A549 (cell line): Measurements from ENCODE around the gene ACSS3. TPM values are rescaled to one million over a fixed set of nuclear protein-coding genes. Genes with fewer than 3 reads are reported as not detected.

Source experiments
- ATAC-seq, 2 experiments: fragments of 200-7000 bp in 1 of 2; fragments of >200 bp in 1 of 2; cut with Nextera tagmentation in 1 of 2; cut with Tn5 transposase in 1 of 2; 3 replicates each; pipeline versions ENCODE4 v1.8.0 to v1.9.1; 2018 to 2020; ENCODE audit warnings: mild to moderate bottlenecking in 1 of 2, moderate library complexity in 1 of 2
- CTCF ChIA-PET: fragments of 300-600 bp; sonication (Branson Sonifier 250); formaldehyde crosslinking; extraction: SDS; loops from one replicate; lab custom pipeline; 2021; ENCODE audit warnings: antibody characterized with exemption, inconsistent platforms; lab: Yijun Ruan, JAX
- POLR2A ChIA-PET: fragments of 350-600 bp; formaldehyde crosslinking; extraction: SDS; loops from one replicate; lab custom pipeline; 2021; ENCODE audit warnings: antibody characterized with exemption, inconsistent platforms; lab: Yijun Ruan, JAX
- DNase-seq, 2 experiments: peaks; one replicate each; pipeline versions ENCODE4 v3.0.0 to v3.0.0-alpha.2; 2011 to 2016; ENCODE audit warnings: low read depth in 1 of 2, low spot score in 1 of 2
- FAIRE-seq: peaks from 2 replicates; lab custom pipeline; 2011; peaks lifted over from hg19 to GRCh38; lab: Jason Lieb, UNC
- H3K27ac ChIP-seq, 2 experiments: fragments of >200 bp; sonication (Bioruptor Twin); formaldehyde crosslinking; 3 replicates each; pipeline ENCODE4 v1.5.1; 2016 to 2017
- H3K4me1 ChIP-seq: fragments of >200 bp; sonication (Bioruptor Twin); formaldehyde crosslinking; 3 replicates; pipeline ENCODE4 v1.6.1; 2016
- H3K4me2 ChIP-seq: fragments of >200 bp; sonication (Bioruptor Twin); formaldehyde crosslinking; 3 replicates; pipeline ENCODE4 v1.6.1; 2016
- H3K4me3 ChIP-seq: fragments of >200 bp; sonication (Bioruptor Twin); formaldehyde crosslinking; 3 replicates; pipeline ENCODE4 v1.5.1; 2016
- H3K9me3 ChIP-seq: fragments of >200 bp; sonication (Bioruptor Twin); formaldehyde crosslinking; 3 replicates; pipeline ENCODE4 v1.6.1; 2016
- ATOH8 ChIP-seq: fragments of 250-450 bp; sonication (Bioruptor Pico); IDR thresholded peaks from 2 replicates; pipeline ENCODE4 v1.5.0; 2020; ENCODE audit warnings: low read depth, mild to moderate bottlenecking, moderate library complexity
- BHLHE40 ChIP-seq: IDR thresholded peaks from 2 replicates; pipeline ENCODE4 v1.6.1; 2012; ENCODE audit warnings: low read depth, low read length, inconsistent platforms
- CBX2 ChIP-seq: fragments of 200-600 bp; sonication (generic); IDR thresholded peaks from 2 replicates; pipeline ENCODE4 v1.6.1; 2016; ENCODE audit warnings: low read depth, mild to moderate bottlenecking, borderline replicate concordance
- CEBPB ChIP-seq, 2 experiments: fragments of >200 bp in 1 of 2; sonication (Bioruptor Twin) in 1 of 2; formaldehyde crosslinking in 1 of 2; IDR thresholded peaks; 2 replicates each; pipeline ENCODE4 v1.6.1; 2012 to 2016
- CHD2 ChIP-seq: fragments of 150-350 bp; IDR thresholded peaks from 2 replicates; pipeline ENCODE4 v1.6.1; 2014; ENCODE audit warnings: low read length; ENCODE audit not compliant: partially characterized antibody
- CTCF ChIP-seq: fragments of >200 bp; sonication (Bioruptor Twin); formaldehyde crosslinking; IDR thresholded peaks from 3 replicates; pipeline ENCODE4 v1.5.1; 2016
- E2F6 ChIP-seq: IDR thresholded peaks from 2 replicates; pipeline ENCODE4 v1.6.1; 2012; ENCODE audit warnings: low read depth, borderline replicate concordance
- EHMT2 ChIP-seq: fragments of 200-600 bp; sonication (generic); IDR thresholded peaks from 2 replicates; pipeline ENCODE4 v1.6.1; 2016; ENCODE audit warnings: antibody characterized with exemption, low read depth, mild to moderate bottlenecking, moderate library complexity
- ESRRA ChIP-seq: fragments of 150-350 bp; IDR thresholded peaks from 2 replicates; pipeline ENCODE4 v1.6.1; 2014; ENCODE audit warnings: mild to moderate bottlenecking, low read length, borderline replicate concordance
- FOXS1 ChIP-seq: fragments of 250-450 bp; sonication (Bioruptor Pico); IDR thresholded peaks from 2 replicates; pipeline ENCODE4 v1.5.0; 2020; ENCODE audit warnings: mild to moderate bottlenecking, moderate library complexity
- GATA3 ChIP-seq: IDR thresholded peaks from 2 replicates; pipeline ENCODE4 v1.6.1; 2012; ENCODE audit warnings: borderline replicate concordance
- HES2 ChIP-seq: fragments of >200 bp; sonication (Bioruptor Twin); formaldehyde crosslinking; IDR thresholded peaks from 2 replicates; pipeline ENCODE4 v1.6.1; 2016
- HEYL ChIP-seq: fragments of 250-450 bp; sonication (Bioruptor Pico); IDR thresholded peaks from 2 replicates; pipeline ENCODE4 v1.8.0; 2021; ENCODE audit warnings: mild to moderate bottlenecking, moderate library complexity
- HOXA7 ChIP-seq: fragments of 250-450 bp; sonication (Bioruptor Pico); IDR thresholded peaks from 2 replicates; pipeline ENCODE4 v1.5.0; 2020; ENCODE audit warnings: mild to moderate bottlenecking, moderate library complexity
- HOXB13 ChIP-seq: fragments of 250-450 bp; sonication (Bioruptor Pico); IDR thresholded peaks from 2 replicates; pipeline ENCODE4 v1.5.0; 2020; ENCODE audit warnings: low read depth, mild to moderate bottlenecking, moderate library complexity
- HOXB5 ChIP-seq: fragments of 250-450 bp; sonication (Bioruptor Pico); IDR thresholded peaks from 2 replicates; pipeline ENCODE4 v1.5.0; 2020; ENCODE audit warnings: mild to moderate bottlenecking, moderate library complexity
- JUNB ChIP-seq: fragments of >200 bp; sonication (Bioruptor Twin); formaldehyde crosslinking; IDR thresholded peaks from 2 replicates; pipeline ENCODE4 v1.6.1; 2016
- KDM5A ChIP-seq: fragments of 200-600 bp; sonication (generic); IDR thresholded peaks from 2 replicates; pipeline ENCODE4 v1.6.1; 2016; ENCODE audit warnings: antibody characterized with exemption, mild to moderate bottlenecking
- MAZ ChIP-seq: fragments of 150-350 bp; IDR thresholded peaks from 2 replicates; pipeline ENCODE4 v1.6.1; 2014; ENCODE audit warnings: antibody characterized with exemption, low read depth, low read length, borderline replicate concordance
- NFE2L2 ChIP-seq: fragments of 150-350 bp; conservative IDR thresholded peaks from 2 replicates; pipeline ENCODE4 v1.6.1; 2014; ENCODE audit warnings: low read length
- NPAS2 ChIP-seq: fragments of 250-450 bp; sonication (Bioruptor Pico); IDR thresholded peaks from 2 replicates; pipeline ENCODE4 v1.8.0; 2022; ENCODE audit warnings: mild to moderate bottlenecking, moderate library complexity, borderline replicate concordance
- POLR2A ChIP-seq: IDR thresholded peaks from 2 replicates; pipeline ENCODE4 v1.6.1; 2012; ENCODE audit warnings: mild to moderate bottlenecking, low read length
- RAD21 ChIP-seq, 2 experiments: fragments of >200 bp in 1 of 2; sonication (Bioruptor Twin) in 1 of 2; formaldehyde crosslinking in 1 of 2; IDR thresholded peaks in 1 of 2; conservative IDR thresholded peaks in 1 of 2; 2 replicates in 1 of 2; 3 replicates in 1 of 2; pipeline ENCODE4 v1.6.1; 2012 to 2018; ENCODE audit warnings: inconsistent platforms in 1 of 2
- RARB ChIP-seq: fragments of 250-450 bp; sonication (Bioruptor Pico); IDR thresholded peaks from 2 replicates; pipeline ENCODE4 v1.8.0; 2021; ENCODE audit warnings: mild to moderate bottlenecking, moderate library complexity
- RCOR1 ChIP-seq: fragments of 150-350 bp; IDR thresholded peaks from 2 replicates; pipeline ENCODE4 v1.6.1; 2014; ENCODE audit warnings: antibody characterized with exemption, low read length, low read depth
- REST ChIP-seq: fragments of 200-600 bp; sonication (generic); IDR thresholded peaks from 2 replicates; pipeline ENCODE4 v1.6.1; 2016; ENCODE audit warnings: antibody characterized with exemption, mild to moderate bottlenecking, moderate library complexity
- RFX5 ChIP-seq: fragments of 450-650 bp; IDR thresholded peaks from 2 replicates; pipeline ENCODE4 v1.7.1; 2014; ENCODE audit warnings: antibody characterized with exemption, mild to moderate bottlenecking, moderate library complexity
- RNF2 ChIP-seq: fragments of 200-600 bp; sonication (generic); IDR thresholded peaks from 2 replicates; pipeline ENCODE4 v1.6.1; 2016; ENCODE audit warnings: low read depth, mild to moderate bottlenecking, antibody characterized with exemption, moderate library complexity, borderline replicate concordance
- TP53 ChIP-seq: fragments of 250-450 bp; sonication (Bioruptor Pico); IDR thresholded peaks from 2 replicates; pipeline ENCODE4 v1.5.0; 2021; ENCODE audit warnings: mild to moderate bottlenecking, moderate library complexity
- ZC3H11A ChIP-seq: fragments of 450-650 bp; IDR thresholded peaks from 2 replicates; pipeline ENCODE4 v1.6.1; 2014; ENCODE audit warnings: antibody characterized with exemption, mild to moderate bottlenecking
- WGBS: methylation state at CpG from one replicate; pipeline ENCODE4 v1.1.6; 2017; ENCODE audit errors: missing lambda C conversion rate; 5-methylcytosine and 5-hydroxymethylcytosine counted together
- polyA plus RNA-seq, 4 experiments: library from polyadenylated mRNA; depleted of rRNA in 3 of 4; stranded (reverse); fragments of >200 nt; fragmentation: RNase III in 1 of 4; extraction: RNeasy Plus Mini Kit Qiagen cat#74134 plus additional on column Dnase treatment in 1 of 4; gene quantifications; 2 replicates in 3 of 4; 3 replicates in 1 of 4; pipeline ENCODE4 v1.2.3, GENCODE V29; 2011 to 2017

The ACSS3 gene
- polyA plus RNA-seq, 2 of the 4 experiments (the other 2 are of a cell fraction): 0.06 to 0.34 TPM

- Histone ChIP-seq H3K27ac (no peak overlapping the region), H3K4me1 (no peaks in the 10 kb centered on the region), H3K9me3 (no peaks in the 10 kb centered on the region), H3K4me3 (no peak overlapping the region), H3K4me2 (no peak overlapping the region)
- no peak for DNase-seq
- no peak for TF ChIP-seq KDM5A
- no peak for TF ChIP-seq RCOR1
- no peak for TF ChIP-seq NPAS2
- TF ChIP-seq MAZ: no peak
- no peak for TF ChIP-seq CTCF
- TF ChIP-seq CHD2: no peak
- TF ChIP-seq ZC3H11A: no peak
- TF ChIP-seq REST: no peak
- TF ChIP-seq ESRRA: no peak
- TF ChIP-seq HES2: no peak
- TF ChIP-seq CEBPB (IDR thresholded peaks at IDR 0.05): no peak
- no peak for TF ChIP-seq NFE2L2
- TF ChIP-seq POLR2A: no peak
- no peak for TF ChIP-seq RARB (CRISPR knock-in tag)
- no peak for TF ChIP-seq EHMT2
- no peak for TF ChIP-seq HOXB13 (CRISPR knock-in tag)
- TF ChIP-seq ATOH8: no peak
- no peak for TF ChIP-seq GATA3
- TF ChIP-seq FOXS1 (CRISPR knock-in tag): no peak
- TF ChIP-seq RFX5: no peak
- FAIRE-seq: no peak
- ATAC-seq: no peak
- 20% methylated on average over 3 of the region's 3 CpGs for WGBS
- ChIA-PET CTCF (no interaction called here), POLR2A (no interaction called here)
Measured at GRCh38 chr12:81092053-81092452, 14.2 kb downstream of the ACSS3 start.

GRCh38 chr12:81094718-81095360 lies 17.0 kb downstream of the ACSS3 start:
- CTCF ChIA-PET: interaction anchor here (0.8 kb wide), 1 partner anchor 683 kb away, joined by 3 read pairs; no protein-coding TSS in a partner anchor
- 5% methylated on average over 1 of the region's 1 CpG for WGBS
- FAIRE-seq (no peak), ATAC-seq (no peak), DNase-seq (no peak)
- no peak for TF ChIP-seq HES2
- no peak for TF ChIP-seq TP53 (CRISPR knock-in tag)
- no peak for TF ChIP-seq HOXA7
- TF ChIP-seq HOXB13 (CRISPR knock-in tag): no peak
- TF ChIP-seq HOXB5: no peak
- TF ChIP-seq RCOR1: no peak
- TF ChIP-seq CBX2: no peak
- no peak for TF ChIP-seq E2F6
- TF ChIP-seq BHLHE40: no peak
- TF ChIP-seq JUNB: no peak
- TF ChIP-seq RAD21 (conservative IDR thresholded peaks at IDR 0.05 in 1 of 2, IDR thresholded peaks at IDR 0.05 in 1 of 2): no peak
- no peak for TF ChIP-seq RNF2
- no peak for TF ChIP-seq HEYL (CRISPR knock-in tag)
- no peak for TF ChIP-seq FOXS1 (CRISPR knock-in tag)
- no peak for TF ChIP-seq MAZ
- H3K9me3 ChIP-seq: no peaks in the 10 kb centered on the region
- H3K4me1 ChIP-seq: no peaks in the 10 kb centered on the region
- H3K27ac ChIP-seq: no peak overlapping the region
- POLR2A ChIA-PET: no interaction called here
- no peak overlapping the region for H3K4me3 ChIP-seq
- H3K4me2 ChIP-seq: no peak overlapping the region
